ENCODE results near the gene ABHD17B. TPM values are rescaled to one million over a fixed set of nuclear protein-coding genes. Genes with fewer than 3 reads are reported as not detected.

The ABHD17B gene
- total and polyA plus RNA-seq, 2 donors (not counting 3 experiments of a cell fraction or from before 2014, with no cell fraction given) = 12.8 to 16.8 TPM

- BruUV-seq (replicated peaks) = no TSS peak
- no peak overlapping the region for H3K9ac ChIP-seq (replicated peaks; ENCODE audit: extremely low read depth, insufficient read depth, low read length)
- peaks cover 3% of the 10 kb centered on the region for H3K4me1 ChIP-seq (ENCODE audit: control insufficient read depth, extremely low read depth, insufficient read depth, low read length)
- peaks cover 7% of the 10 kb centered on the region for H4K20me1 ChIP-seq (replicated peaks; ENCODE audit: control insufficient read depth, extremely low read depth, insufficient read depth, low read length)
- dilution Hi-C loops (cut with MboI; ENCODE audit: extremely low pct_ligation_motif_present, low sequenced_read_pairs) = no loop called here
- intact Hi-C loops (cut with micrococcal nuclease) = no loop called here
- no peak for DNase-seq (ENCODE audit: low read depth, low spot score)
- H3K9me3 ChIP-seq (replicated peaks; ENCODE audit: control insufficient read depth, insufficient read depth, low read length) = no peaks in the 10 kb centered on the region
- no peaks in the 10 kb centered on the region for H3K27me3 ChIP-seq (ENCODE audit: control insufficient read depth in 2 of 2, insufficient read depth in 2 of 2, low read length in 2 of 2)
- peaks cover 66% of the 10 kb centered on the region for H3K79me2 ChIP-seq (ENCODE audit: control insufficient read depth, insufficient read depth, low read length)
- CTCF ChIA-PET = no interaction called here
- H3K4me2 ChIP-seq (ENCODE audit: insufficient read depth, low read length) = no peak overlapping the region
- no peak for FAIRE-seq
- no peak overlapping the region for H2AFZ ChIP-seq (ENCODE audit: low read depth, low read length)
- POLR2A ChIA-PET = no interaction called here
- TF ChIP-seq POLR2A (IDR thresholded peaks at IDR 0.05; ENCODE audit: low read depth, low read length) = no peak
- H3K9me1 ChIP-seq (replicated peaks; ENCODE audit: control insufficient read depth, extremely low read depth, insufficient read depth, low read length) = no peaks in the 10 kb centered on the region
- H3K4me3 ChIP-seq (replicated peaks in 1 of 3; ENCODE audit: insufficient read depth in 1 of 3, low read depth in 1 of 3, low read length in 3 of 3) = no peak overlapping the region
- H3K36me3 ChIP-seq (ENCODE audit: control insufficient read depth in 2 of 2, extremely low read depth in 1 of 2, insufficient read depth in 2 of 2, low read length in 2 of 2) = no peaks in the 10 kb centered on the region
- H3K27ac ChIP-seq (ENCODE audit: insufficient read depth, low read depth, low read length) = no peak overlapping the region
Observed at GRCh38 chr9:71884005-71884404, 27.0 kb downstream of the ABHD17B start.

GRCh38 chr9:71879644-71880174, 31.3 kb downstream of the ABHD17B start:
- H3K9me3 ChIP-seq (replicated peaks; ENCODE audit: control insufficient read depth, insufficient read depth, low read length) = no peaks in the 10 kb centered on the region
- TF ChIP-seq MYC (IDR thresholded peaks at IDR 0.05; ENCODE audit: low read depth, low read length) = no peak
- no peak for TF ChIP-seq GATA2 (IDR thresholded peaks at IDR 0.05; ENCODE audit: insufficient read depth, insufficient read length, low read depth, low read length)
- TF ChIP-seq CTCF (IDR thresholded peaks at IDR 0.05; ENCODE audit: extremely low read depth in 1 of 2, insufficient read depth in 1 of 2, low read depth in 1 of 2, low read length in 2 of 2) = no peak
- no peak for TF ChIP-seq POLR2AphosphoS5 (IDR thresholded peaks at IDR 0.05; ENCODE audit: insufficient read depth, low read depth, low read length)
- no peak for TF ChIP-seq FOS (IDR thresholded peaks at IDR 0.05; ENCODE audit: borderline replicate concordance, insufficient read depth, low read length)
- TF ChIP-seq POLR2A (IDR thresholded peaks at IDR 0.05; ENCODE audit: low read depth, low read length) = no peak
- no peak for TF ChIP-seq JUN (IDR thresholded peaks at IDR 0.05; ENCODE audit: borderline replicate concordance, insufficient read depth, insufficient read length, low read depth)
- TF ChIP-seq EZH2 (IDR thresholded peaks at IDR 0.05; ENCODE audit: borderline replicate concordance, low read depth, low read length, severe bottlenecking) = no peak
- no peak for TF ChIP-seq MAX (IDR thresholded peaks at IDR 0.05; ENCODE audit: insufficient read depth, insufficient read length)
- no peaks in the 10 kb centered on the region for H3K4me1 ChIP-seq (ENCODE audit: control insufficient read depth, extremely low read depth, insufficient read depth, low read length)
- H3K4me2 ChIP-seq (ENCODE audit: insufficient read depth, low read length) = no peak overlapping the region
- no peak overlapping the region for H2AFZ ChIP-seq (ENCODE audit: low read depth, low read length)
- BruUV-seq (replicated peaks) = no TSS peak
- H3K9me1 ChIP-seq (replicated peaks; ENCODE audit: control insufficient read depth, extremely low read depth, insufficient read depth, low read length) = no peaks in the 10 kb centered on the region
- dilution Hi-C loops (cut with MboI; ENCODE audit: extremely low pct_ligation_motif_present, low sequenced_read_pairs) (no loop called here), intact Hi-C loops (cut with micrococcal nuclease) (no loop called here)
- no peak overlapping the region for H3K4me3 ChIP-seq (replicated peaks in 1 of 3; ENCODE audit: insufficient read depth in 1 of 3, low read depth in 1 of 3, low read length in 3 of 3)
- peaks cover 8% of the 10 kb centered on the region for H4K20me1 ChIP-seq (replicated peaks; ENCODE audit: control insufficient read depth, extremely low read depth, insufficient read depth, low read length)
- peaks cover 56% of the 10 kb centered on the region for H3K79me2 ChIP-seq (ENCODE audit: control insufficient read depth, insufficient read depth, low read length)
- H3K27ac ChIP-seq (ENCODE audit: insufficient read depth, low read depth, low read length) = no peak overlapping the region
- FAIRE-seq (no peak), DNase-seq (ENCODE audit: low read depth, low spot score) (no peak)
- no peaks in the 10 kb centered on the region for H3K27me3 ChIP-seq (ENCODE audit: control insufficient read depth in 2 of 2, insufficient read depth in 2 of 2, low read length in 2 of 2)
- no peak overlapping the region for H3K9ac ChIP-seq (replicated peaks; ENCODE audit: extremely low read depth, insufficient read depth, low read length)
- ChIA-PET POLR2A (no interaction called here), CTCF (no interaction called here)
- no peaks in the 10 kb centered on the region for H3K36me3 ChIP-seq (ENCODE audit: control insufficient read depth in 2 of 2, extremely low read depth in 1 of 2, insufficient read depth in 2 of 2, low read length in 2 of 2)
